GM12878 (cell line): ENCODE results near the gene NFATC2. TPM values are rescaled to one million over a fixed set of nuclear protein-coding genes. Genes with fewer than 3 reads are reported as not detected.

Source experiments
- ATAC-seq: fragments of 200-7000 bp; cut with Tn5 transposase; 3 replicates; pipeline ENCODE4 v1.9.1; 2020; ENCODE audit warnings: mild to moderate bottlenecking, moderate library complexity
- BruUV-seq: library from RNA; stranded (reverse); fragments of 400-500 nt; replicated peaks from 2 replicates; lab custom pipeline; 2021; lab: Mats Ljungman, UMichigan
- CTCF ChIA-PET: fragments of 300-600 bp; sonication (Branson Sonifier 250); formaldehyde crosslinking; extraction: SDS; loops from one replicate; lab custom pipeline; 2021; ENCODE audit warnings: inconsistent platforms; lab: Yijun Ruan, JAX
- POLR2A ChIA-PET: fragments of 350-600 bp; formaldehyde crosslinking; extraction: SDS; loops from one replicate; lab custom pipeline; 2021; ENCODE audit warnings: inconsistent platforms; lab: Charles Lee
- RAD21 ChIA-PET: fragments of 300-600 bp; sonication (Branson Sonifier 250); formaldehyde crosslinking; loops from one replicate; lab custom pipeline; 2023; ENCODE audit warnings: antibody characterized with exemption; ENCODE audit not compliant: unreplicated experiment; lab: Charles Lee
- SMC1A ChIA-PET: fragments of 300-600 bp; sonication (Branson Sonifier 250); formaldehyde crosslinking; loops from one replicate; lab custom pipeline; 2023; ENCODE audit not compliant: unreplicated experiment, uncharacterized antibody; lab: Charles Lee
- DNase-seq: peaks from one replicate; pipeline ENCODE4 v3.0.0-alpha.2; 2011; ENCODE audit warnings: low read depth, low spot score
- FAIRE-seq: peaks from 3 replicates; lab custom pipeline; 2011; peaks lifted over from hg19 to GRCh38; lab: Jason Lieb, UNC
- H2AFZ ChIP-seq: 2 replicates; pipeline ENCODE4 v1.6.0; 2011; ENCODE audit warnings: low read depth, low read length, control low read depth; ENCODE audit not compliant: control insufficient read depth
- H3K27ac ChIP-seq: 2 replicates; pipeline ENCODE4 v1.5.1; 2011; ENCODE audit warnings: control low read depth; ENCODE audit not compliant: control insufficient read depth, insufficient read depth
- H3K27me3 ChIP-seq, 2 experiments: replicated peaks in 1 of 2; 2 replicates each; pipeline versions ENCODE4 v1.6.0 to v1.6.1; 2011; ENCODE audit warnings: low read length in 1 of 2; ENCODE audit not compliant: control insufficient read depth in 2 of 2, insufficient read depth in 2 of 2
- H3K36me3 ChIP-seq, 2 experiments: 2 replicates each; pipeline ENCODE4 v1.5.1; 2011; ENCODE audit warnings: low read length in 1 of 2; ENCODE audit not compliant: control insufficient read depth in 2 of 2, insufficient read depth in 2 of 2
- H3K4me1 ChIP-seq: 2 replicates; pipeline ENCODE4 v1.6.1; 2011; ENCODE audit warnings: mild to moderate bottlenecking, low read length, moderate library complexity, mixed read lengths; ENCODE audit not compliant: control insufficient read depth, insufficient read depth
- H3K4me2 ChIP-seq: 2 replicates; pipeline ENCODE4 v1.6.0; 2011; ENCODE audit warnings: control low read depth; ENCODE audit not compliant: control insufficient read depth, insufficient read depth
- H3K4me3 ChIP-seq: fragments of 200-600 bp; sonication (generic); 2 replicates; pipeline ENCODE4 v1.5.1; 2016
- H3K79me2 ChIP-seq: 2 replicates; pipeline ENCODE4 v1.6.0; 2011; ENCODE audit warnings: low read length; ENCODE audit not compliant: control insufficient read depth, insufficient read depth
- H3K9ac ChIP-seq: 2 replicates; pipeline ENCODE4 v1.8.0; 2011; ENCODE audit warnings: low read length, control low read depth, mixed read lengths; ENCODE audit not compliant: control insufficient read depth, insufficient read depth
- H3K9me3 ChIP-seq: replicated peaks from 3 replicates; pipeline ENCODE4 v1.5.1; 2011; ENCODE audit warnings: mild to moderate bottlenecking, low read length; ENCODE audit not compliant: control insufficient read depth, insufficient read depth
- H4K20me1 ChIP-seq: 2 replicates; pipeline ENCODE4 v1.6.0; 2011; ENCODE audit not compliant: control insufficient read depth, insufficient read depth
- BCL3 ChIP-seq: IDR thresholded peaks from 2 replicates; pipeline ENCODE4 v1.6.1; 2011; ENCODE audit warnings: borderline replicate concordance, low read depth, mild to moderate bottlenecking, moderate library complexity, low read length; ENCODE audit not compliant: insufficient read depth, poor library complexity, severe bottlenecking
- CHD1 ChIP-seq: IDR thresholded peaks from 2 replicates; pipeline ENCODE4 v1.6.1; 2012; ENCODE audit warnings: low read depth, low read length, improper control_type of control experiment
- FOS ChIP-seq: IDR thresholded peaks from 3 replicates; pipeline ENCODE4 v1.6.1; 2011; ENCODE audit warnings: borderline replicate concordance; ENCODE audit not compliant: insufficient read length; ENCODE audit errors: extremely low read depth
- HDAC6 ChIP-seq: fragments of 200-600 bp; sonication (generic); IDR thresholded peaks from one replicate; pipeline ENCODE4 v1.8.0; 2017; ENCODE audit warnings: antibody characterized with exemption; ENCODE audit not compliant: unreplicated experiment
- MTA2 ChIP-seq: fragments of 450-650 bp; IDR thresholded peaks from 2 replicates; pipeline ENCODE4 v1.6.1; 2016; ENCODE audit warnings: low read depth, mild to moderate bottlenecking, moderate library complexity
- NR2F1 ChIP-seq: fragments of 450-650 bp; conservative IDR thresholded peaks from 2 replicates; pipeline ENCODE4 v1.6.1; 2017; ENCODE audit warnings: mild to moderate bottlenecking
- NRF1 ChIP-seq: conservative IDR thresholded peaks from 2 replicates; pipeline ENCODE4 v1.6.1; 2011; ENCODE audit warnings: mild to moderate bottlenecking, low read depth, low read length, improper control_type of control experiment
- RBBP5 ChIP-seq: fragments of 200-600 bp; sonication (generic); conservative IDR thresholded peaks from 2 replicates; pipeline ENCODE4 v1.6.1; 2016
- RELA ChIP-seq: fragments of 450-650 bp; IDR thresholded peaks from 2 replicates; pipeline ENCODE4 v1.8.0; 2014; ENCODE audit warnings: borderline replicate concordance; ENCODE audit not compliant: partially characterized antibody
- SIX5 ChIP-seq: IDR thresholded peaks from 2 replicates; pipeline ENCODE4 v1.6.1; 2011; ENCODE audit warnings: mild to moderate bottlenecking, low read depth, low read length, moderate library complexity; ENCODE audit not compliant: severe bottlenecking
- SP1 ChIP-seq: IDR thresholded peaks from one replicate; pipeline ENCODE4 v1.6.1; 2011; ENCODE audit warnings: low read depth, low read length
- SREBF2 ChIP-seq: IDR thresholded peaks from 2 replicates; pipeline ENCODE4 v1.6.1; 2012; ENCODE audit warnings: mild to moderate bottlenecking, low read length
- ZBTB33 ChIP-seq: fragments of 450-650 bp; IDR thresholded peaks from 2 replicates; pipeline ENCODE4 v1.6.1; 2017; ENCODE audit warnings: mild to moderate bottlenecking
- ZBTB4 ChIP-seq: fragments of 450-650 bp; formaldehyde crosslinking; IDR thresholded peaks from 2 replicates; pipeline ENCODE4 v1.4.0; 2022; ENCODE audit warnings: mild to moderate bottlenecking, moderate library complexity
- WGBS: methylation state at CpG from one replicate; pipeline ENCODE4 v1.1.6; 2016; ENCODE audit warnings: low lambda C conversion rate; ENCODE audit not compliant: insufficient replicate concordance, insufficient coverage; ENCODE audit errors: missing lambda C conversion rate; 5-methylcytosine and 5-hydroxymethylcytosine counted together
- in situ Hi-C: fragments of 300-500 bp; cut with MboI; formaldehyde crosslinking; loops from 9 replicates; pipeline ENCODE4 v1.14.3; 2018; ENCODE audit warnings: mixed read lengths
- intact Hi-C: fragments of 100-400 bp; cut with micrococcal nuclease; formaldehyde crosslinking; loops from one replicate; pipeline ENCODE4 v1.14.2; 2022; ENCODE audit not compliant: unreplicated experiment
- polyA plus RNA-seq, 11 experiments: library from polyadenylated mRNA; depleted of rRNA in 4 of 11; unstranded in 6 of 11; stranded (reverse) in 5 of 11; fragments of >200 nt; fragmentation: Nextera tagmentation in 4 of 11; fragmentation: Illumina TruSeq in 1 of 11; extraction: Ambion mirVana in 4 of 11; extraction: Trizol in 1 of 11; gene quantifications; 1 replicate in 1 of 11; 2 replicates in 10 of 11; pipeline versions ENCODE4 v1.2.1 to v1.2.3, GENCODE V29; 2011 to 2016; ENCODE audit warnings: inconsistent platforms in 2 of 11, missing spikeins in 2 of 11, low read depth in 1 of 11
- total RNA-seq, 4 experiments: library from RNA; depleted of rRNA in 3 of 4; stranded (reverse); fragments of >200 nt in 3 of 4; fragmentation: Illumina TruSeq in 1 of 4; extraction: Trizol in 1 of 4; gene quantifications; 2 replicates each; pipeline versions ENCODE4 v1.2.1 to v1.2.3, GENCODE V29; 2013 to 2021

Gene NFATC2
- total and polyA plus RNA-seq, 10 of the 15 experiments (the other 5 are each of a cell fraction or from before 2014, with no cell fraction given) = 3.3 to 20.0 (median 7.3) TPM

- ChIA-PET RAD21 (no interaction called here), SMC1A (no interaction called here), POLR2A (no interaction called here), CTCF (no interaction called here)
- peaks cover 30% of the 10 kb centered on the region for H3K4me1 ChIP-seq
- H3K9ac ChIP-seq = no peak overlapping the region
- no peak for DNase-seq
- TF ChIP-seq ZBTB33 = no peak
- TF ChIP-seq NRF1 = no peak
- no peak for TF ChIP-seq BCL3
- TF ChIP-seq MTA2 = no peak
- no peak for TF ChIP-seq CHD1
- TF ChIP-seq RELA = no peak
- no peak for TF ChIP-seq SP1
- no peak for TF ChIP-seq SIX5
- no peak for TF ChIP-seq ZBTB4 (CRISPR knock-in tag)
- TF ChIP-seq NR2F1 = no peak
- TF ChIP-seq SREBF2 = no peak
- no peak for TF ChIP-seq RBBP5
- TF ChIP-seq HDAC6 = no peak
- no peak for TF ChIP-seq FOS
- no peak overlapping the region for H3K4me2 ChIP-seq
- H3K36me3 ChIP-seq = peaks cover 14% of the 10 kb centered on the region in 2 experiments
- WGBS = 79% methylated on average over 19 of the region's 19 CpGs
- in situ Hi-C loops (no loop called here), intact Hi-C loops (no loop called here)
- no peaks in the 10 kb centered on the region for H3K79me2 ChIP-seq
- H3K27ac ChIP-seq = no peak overlapping the region
- H4K20me1 ChIP-seq = no peaks in the 10 kb centered on the region
- H2AFZ ChIP-seq = no peak overlapping the region
- H3K9me3 ChIP-seq = no peaks in the 10 kb centered on the region
- no TSS peak for BruUV-seq
- no peaks in the 10 kb centered on the region for H3K27me3 ChIP-seq
- no peak overlapping the region for H3K4me3 ChIP-seq
- peak; percentile 41 for FAIRE-seq
- ATAC-seq = no peak
These were observed 115.5 kb downstream of the NFATC2 start for GRCh38 chr20:51426718-51427650.
